HG02588 (cell line): ENCODE measurements around the gene BAD.
A peak's percentile ranks its signal among the peaks of the same experiment; 100 is the strongest.

ENCODE experiments used
- ATAC-seq: cut with Tn5 transposase; IDR thresholded peaks from one replicate; pipeline ENCODE4 v1.9.1; 2021; ENCODE audit warnings: mild to moderate bottlenecking, moderate library complexity; ENCODE audit not compliant: unreplicated experiment

The BAD gene

GRCh38 chr11:64232967-64233315 lies 51.5 kb downstream of the BAD start:
- ATAC-seq, result no peak

DNA sequence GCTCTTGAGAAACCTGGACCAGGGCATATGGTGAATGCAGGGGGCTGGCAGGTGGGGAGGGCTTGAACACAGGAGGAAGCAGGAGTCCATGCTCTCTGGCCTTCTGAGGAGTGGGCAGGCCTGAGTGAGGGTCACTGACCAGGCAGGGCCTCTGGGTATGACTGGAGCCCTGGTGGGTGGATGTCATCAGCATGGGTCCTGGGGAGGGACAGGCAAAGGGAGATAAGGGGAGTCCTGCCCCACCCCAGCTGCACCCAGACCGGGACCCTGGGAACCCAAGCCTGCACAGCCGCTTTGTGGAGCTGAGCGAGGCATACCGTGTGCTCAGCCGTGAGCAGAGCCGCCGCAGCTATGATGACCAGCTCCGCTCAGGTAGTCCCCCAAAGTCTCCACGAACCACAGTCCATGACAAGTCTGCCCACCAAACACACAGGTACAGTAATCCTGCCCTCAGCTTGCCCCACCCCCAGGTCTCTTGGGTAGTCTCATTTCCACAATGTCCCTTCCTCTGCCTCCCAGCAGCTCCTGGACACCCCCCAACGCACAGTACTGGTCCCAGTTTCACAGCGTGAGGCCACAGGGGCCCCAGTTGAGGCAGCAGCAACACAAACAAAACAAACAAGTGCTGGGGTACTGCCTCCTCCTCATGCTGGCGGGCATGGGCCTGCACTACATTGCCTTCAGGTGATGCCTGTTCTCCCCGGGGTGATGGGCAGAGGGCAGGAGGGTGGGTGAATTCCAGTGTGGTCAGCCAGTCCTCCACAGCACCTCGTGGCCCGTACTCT lies 52.1 kb downstream of the BAD start:
- no peak for ATAC-seq

DNA sequence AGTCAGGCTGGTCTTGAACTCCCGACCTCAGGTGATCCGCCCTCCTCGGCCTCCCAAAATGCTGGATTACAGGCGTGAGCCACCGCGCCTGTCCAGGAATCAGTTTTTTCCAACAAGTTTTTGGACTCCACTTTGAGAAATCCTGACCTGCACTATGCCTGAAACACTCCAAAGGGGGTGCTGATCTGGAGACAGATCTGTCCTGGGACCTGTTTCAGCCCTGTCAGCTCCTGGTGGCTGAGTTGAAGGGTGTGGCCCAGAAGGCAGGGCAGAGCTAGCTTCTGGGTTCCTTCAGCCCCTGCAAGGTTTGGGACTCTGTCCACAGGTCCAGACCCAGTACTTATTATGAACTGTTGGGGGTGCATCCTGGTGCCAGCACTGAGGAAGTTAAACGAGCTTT lies 52.9 kb downstream of the BAD start:
- ATAC-seq, result no peak

GRCh38 chr11:64230985-64231365 lies 53.5 kb downstream of the BAD start:
- ATAC-seq, result no peak

DNA sequence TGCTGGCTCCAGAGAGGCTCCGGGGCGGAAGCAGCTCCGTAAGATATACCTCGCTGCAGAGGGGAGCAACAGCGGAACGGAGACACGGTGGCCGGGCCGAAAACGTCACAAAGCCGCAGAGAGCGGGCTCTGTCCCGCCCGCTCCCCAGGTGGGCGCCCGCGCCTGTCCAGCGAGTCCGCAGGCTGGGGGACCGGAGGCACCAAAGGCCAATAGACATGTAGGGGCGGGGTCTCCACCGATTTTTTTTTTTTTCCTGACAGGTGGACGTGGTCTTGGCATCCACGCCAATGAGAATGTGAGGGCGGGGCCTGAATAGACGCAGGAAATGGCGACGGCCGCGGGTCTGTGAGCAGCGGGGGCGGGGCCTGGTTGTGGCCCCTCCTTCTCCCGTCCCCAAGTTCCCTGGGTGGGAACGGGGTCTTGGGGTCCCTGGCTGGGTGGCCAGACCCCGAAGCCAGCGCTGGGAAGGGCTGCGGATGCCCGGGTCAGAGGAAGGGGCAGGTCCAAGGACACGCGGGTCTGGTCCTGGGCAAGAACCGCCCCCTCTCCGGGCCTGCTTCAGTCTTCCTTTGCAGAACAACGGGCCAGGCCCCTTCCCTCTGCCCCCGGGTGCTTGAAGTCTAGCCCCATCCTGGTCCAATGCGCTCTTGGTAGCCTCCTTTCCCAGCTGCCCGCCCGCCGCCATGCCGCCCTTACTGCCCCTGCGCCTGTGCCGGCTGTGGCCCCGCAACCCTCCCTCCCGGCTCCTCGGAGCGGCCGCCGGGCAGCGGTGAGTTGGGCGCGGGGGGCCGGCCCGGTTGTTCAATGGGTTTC lies 54.1 kb downstream of the BAD start, which contains the start of gene DNAJC4:
Gene DNAJC4 (plus strand): TSS at position 378 of the 814 bp plus-strand sequence. CDS start 307 bp downstream, at position 685.
- ATAC-seq, result peak; percentile 35

DNA sequence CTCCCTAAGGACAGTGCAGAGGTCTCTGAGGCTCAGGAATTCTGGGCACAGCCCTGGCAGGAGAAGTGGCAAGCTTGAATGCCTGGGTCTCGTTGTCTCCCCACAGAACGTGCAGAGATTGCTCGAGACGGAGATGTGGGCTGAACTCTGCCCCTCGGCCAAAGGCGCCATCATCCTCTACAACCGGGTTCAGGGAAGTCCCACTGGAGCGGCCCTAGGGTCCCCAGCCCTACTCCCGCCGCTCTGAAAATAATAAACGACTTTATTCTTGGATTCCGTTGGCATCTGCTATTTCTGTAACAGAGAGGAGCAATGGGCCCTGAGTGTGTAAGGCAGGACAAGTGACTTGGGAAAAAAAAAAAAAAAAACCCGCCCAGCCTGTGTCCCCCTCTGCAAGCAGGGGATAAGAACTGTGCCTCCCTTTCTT lies 54.7 kb downstream of the BAD start:
- ATAC-seq, result no peak

DNA sequence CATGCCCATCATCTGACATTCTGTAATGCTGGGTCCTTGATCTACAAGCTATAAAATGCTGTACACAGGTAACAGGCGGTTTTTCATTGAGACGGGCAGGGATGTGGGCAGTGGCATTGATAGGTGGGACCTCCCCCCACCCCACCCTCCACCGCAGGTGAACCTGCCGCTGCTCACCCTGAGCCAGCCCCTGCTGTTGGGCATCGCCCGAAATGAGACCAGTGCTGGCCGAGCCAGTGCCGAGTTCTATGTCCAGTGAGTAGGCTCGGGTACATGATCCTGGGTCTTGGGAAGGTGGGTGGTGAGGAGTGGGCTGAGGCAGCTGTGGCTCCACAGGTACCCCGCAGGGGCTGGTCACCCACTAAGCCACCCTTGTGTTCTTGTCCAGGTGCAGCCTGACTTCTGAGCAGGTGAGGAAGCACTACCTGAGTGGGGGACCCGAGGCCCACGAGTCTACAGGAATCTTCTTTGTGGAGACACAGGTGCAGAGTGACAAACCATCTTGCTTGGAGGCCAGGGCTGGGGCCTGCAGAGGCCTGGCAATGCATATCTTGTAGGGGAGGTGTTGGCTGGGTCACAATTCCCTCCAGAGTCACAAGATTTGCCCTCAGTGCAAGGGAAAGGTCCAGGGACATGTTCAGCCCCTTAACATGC lies 55.2 kb downstream of the BAD start:
- ATAC-seq, result no peak

DNA sequence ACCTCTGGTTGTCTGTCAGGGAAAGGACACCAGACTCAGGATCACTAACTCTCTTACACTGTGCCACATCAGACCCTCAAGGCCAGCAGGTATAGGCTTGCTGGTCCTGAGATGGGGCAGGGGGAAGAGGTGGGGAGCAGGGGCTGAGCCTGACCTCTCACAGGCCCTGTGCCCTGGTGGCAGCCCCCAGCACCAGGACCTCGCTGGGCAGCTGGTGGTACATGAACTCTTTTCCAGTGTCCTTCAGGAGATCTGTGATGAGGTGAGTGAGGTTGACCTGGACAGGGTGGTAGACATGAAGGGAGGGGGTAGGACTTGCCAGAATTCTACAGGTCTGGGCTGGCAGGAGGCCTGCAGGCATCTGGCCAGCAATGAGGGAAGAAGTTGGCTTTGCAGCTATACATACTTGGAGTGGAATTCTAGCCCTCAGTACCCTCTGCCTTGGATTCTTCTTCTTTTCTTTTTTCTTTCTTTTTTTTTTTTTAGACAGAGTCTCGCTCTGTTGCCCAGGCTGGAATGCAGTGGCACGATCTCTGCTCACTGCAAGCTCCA lies 57.0 kb downstream of the BAD start:
- no peak for ATAC-seq

GRCh38 chr11:64226507-64227051 lies 57.9 kb downstream of the BAD start:
- ATAC-seq, result no peak

- ATAC-seq, result peak; percentile 46
Measured at GRCh38 chr11:64225608-64226506, 58.6 kb downstream of the BAD start, which contains the start of the genes NUDT22 and TRPT1. Gene NUDT22 (plus strand): TSS chr11:64226274. CDS start chr11:64226653, 379 bp downstream. Gene TRPT1 (minus strand): TSS chr11:64226186. CDS start chr11:64225860, 326 bp downstream.

DNA sequence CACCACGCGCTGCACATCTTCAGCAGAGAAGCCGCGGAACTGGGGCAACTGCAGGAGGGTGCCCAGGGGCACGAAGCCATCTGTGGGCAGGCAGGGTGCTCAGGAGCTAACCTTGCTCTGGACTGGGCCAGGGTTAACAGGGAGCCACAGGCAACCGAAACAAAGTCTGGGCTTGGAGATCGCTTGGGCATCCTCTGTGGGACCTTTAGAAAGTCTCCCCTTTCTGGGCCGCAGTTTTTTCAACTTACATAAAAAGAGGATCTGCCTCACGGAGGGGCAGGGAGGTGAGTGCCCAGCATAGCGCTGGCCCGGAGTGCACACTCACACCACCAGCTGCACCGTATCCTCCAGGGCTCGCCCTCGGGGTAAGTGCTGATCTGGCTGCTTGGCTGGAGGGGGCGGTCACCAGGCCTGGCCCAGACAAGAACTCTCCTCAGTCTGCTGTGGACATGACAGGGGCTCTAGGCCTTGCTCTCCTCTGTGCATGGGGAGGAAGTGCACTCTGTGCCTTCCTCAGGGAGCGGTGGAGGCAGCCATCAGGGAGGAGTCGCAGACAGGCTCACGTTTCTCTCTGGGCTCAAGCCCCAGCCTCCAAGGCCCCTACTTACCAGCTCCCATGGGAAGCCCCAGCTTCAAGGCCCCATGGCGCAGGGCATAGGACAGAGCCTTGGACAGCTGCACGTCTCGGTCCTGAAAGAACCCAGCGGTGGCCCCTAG lies 59.4 kb downstream of the BAD start:
- no peak for ATAC-seq

GRCh38 chr11:64224151-64224890 lies 60.1 kb downstream of the BAD start:
- no peak for ATAC-seq

DNA sequence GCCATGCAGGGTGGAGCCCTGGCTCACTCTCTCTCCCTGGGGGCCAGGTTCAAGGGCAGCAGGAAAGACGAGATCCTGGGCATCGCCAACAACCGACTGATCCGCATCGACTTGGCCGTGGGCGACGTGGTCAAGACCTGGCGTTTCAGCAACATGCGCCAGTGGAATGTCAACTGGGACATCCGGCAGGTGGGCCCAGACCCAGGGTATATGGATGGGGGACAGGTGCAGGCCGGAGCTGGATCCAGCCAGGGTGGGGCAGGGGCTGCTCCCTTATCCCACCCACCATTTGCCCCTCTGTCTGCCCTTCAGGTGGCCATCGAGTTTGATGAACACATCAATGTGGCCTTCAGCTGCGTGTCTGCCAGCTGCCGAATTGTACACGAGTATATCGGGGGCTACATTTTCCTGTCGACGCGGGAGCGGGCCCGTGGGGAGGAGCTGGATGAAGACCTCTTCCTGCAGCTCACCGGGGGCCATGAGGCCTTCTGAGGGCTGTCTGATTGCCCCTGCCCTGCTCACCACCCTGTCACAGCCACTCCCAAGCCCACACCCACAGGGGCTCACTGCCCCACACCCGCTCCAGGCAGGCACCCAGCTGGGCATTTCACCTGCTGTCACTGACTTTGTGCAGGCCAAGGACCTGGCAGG lies 61.3 kb downstream of the BAD start:
- no peak for ATAC-seq

DNA sequence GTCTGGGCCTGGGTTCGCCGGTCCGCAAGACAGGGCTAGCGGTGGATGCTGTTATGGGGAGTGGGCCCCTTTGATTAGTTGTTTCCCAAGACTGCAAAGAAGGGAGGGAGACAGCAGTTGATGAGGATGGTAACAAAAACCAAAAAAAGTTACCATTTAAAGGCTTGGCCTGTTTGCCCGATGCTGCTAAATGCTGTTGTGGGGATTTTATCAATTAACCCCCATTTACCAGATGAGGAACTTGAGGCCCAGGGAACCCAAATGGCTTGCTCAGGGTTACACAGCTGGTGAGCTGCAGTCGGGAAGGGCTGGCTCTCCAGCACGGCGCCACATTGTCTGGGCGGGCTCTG lies 61.8 kb downstream of the BAD start:
- no peak for ATAC-seq

DNA sequence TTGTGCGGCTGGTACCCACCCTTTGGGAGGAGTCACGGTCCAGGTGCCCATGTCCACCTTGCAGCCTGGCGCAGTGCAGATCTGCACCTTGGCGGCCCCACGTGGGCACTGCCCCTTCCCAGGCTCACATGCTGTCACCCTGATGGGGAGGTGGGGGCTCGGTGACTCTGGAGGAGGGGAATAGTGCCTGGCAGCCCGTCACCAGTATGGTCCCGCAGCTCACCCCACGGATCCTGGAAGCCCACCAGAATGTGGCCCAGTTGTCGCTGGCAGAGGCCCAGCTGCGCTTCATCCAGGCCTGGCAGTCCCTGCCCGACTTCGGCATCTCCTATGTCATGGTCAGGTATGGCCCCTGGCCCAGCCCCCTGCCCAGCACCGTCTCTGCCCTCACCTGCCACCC lies 63.7 kb downstream of the BAD start:
- no peak for ATAC-seq

DNA sequence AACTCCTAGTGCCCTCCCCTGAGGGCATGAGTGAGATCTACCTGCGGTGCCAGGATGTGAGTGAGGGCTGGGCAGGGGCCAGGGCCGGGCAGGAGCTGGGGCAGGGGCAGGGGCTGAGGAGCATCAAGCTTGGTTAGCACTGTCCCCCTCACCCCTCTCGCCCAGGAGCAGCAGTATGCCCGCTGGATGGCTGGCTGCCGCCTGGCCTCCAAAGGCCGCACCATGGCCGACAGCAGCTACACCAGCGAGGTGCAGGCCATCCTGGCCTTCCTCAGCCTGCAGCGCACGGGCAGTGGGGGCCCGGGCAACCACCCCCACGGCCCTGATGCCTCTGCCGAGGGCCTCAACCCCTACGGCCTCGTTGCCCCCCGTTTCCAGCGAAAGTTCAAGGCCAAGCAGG lies 64.2 kb downstream of the BAD start:
- no peak for ATAC-seq
